Measurements from ENCODE around the gene VAT1.

VAT1 gene

DNA sequence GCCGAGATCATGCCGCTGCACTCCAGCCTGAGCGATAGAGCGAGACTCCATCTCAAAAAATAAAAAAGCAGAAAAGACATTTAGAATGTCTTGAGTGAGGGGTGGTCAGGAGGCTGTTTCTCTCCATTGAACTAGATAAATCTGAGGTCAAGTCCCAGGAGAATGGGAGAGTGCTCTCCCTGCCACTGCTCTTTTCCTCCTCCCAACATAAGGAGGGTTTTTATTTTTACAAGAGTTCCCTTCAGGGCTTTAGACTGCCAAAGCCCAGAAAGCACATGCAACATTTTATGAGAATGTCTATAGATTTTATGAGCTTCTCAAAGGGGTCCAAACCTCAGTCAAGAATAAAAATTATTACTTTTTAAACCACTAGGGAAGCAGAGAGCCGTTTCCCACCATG lies 4.4 kb upstream of the VAT1 start:
- no peak for DNase-seq

DNA sequence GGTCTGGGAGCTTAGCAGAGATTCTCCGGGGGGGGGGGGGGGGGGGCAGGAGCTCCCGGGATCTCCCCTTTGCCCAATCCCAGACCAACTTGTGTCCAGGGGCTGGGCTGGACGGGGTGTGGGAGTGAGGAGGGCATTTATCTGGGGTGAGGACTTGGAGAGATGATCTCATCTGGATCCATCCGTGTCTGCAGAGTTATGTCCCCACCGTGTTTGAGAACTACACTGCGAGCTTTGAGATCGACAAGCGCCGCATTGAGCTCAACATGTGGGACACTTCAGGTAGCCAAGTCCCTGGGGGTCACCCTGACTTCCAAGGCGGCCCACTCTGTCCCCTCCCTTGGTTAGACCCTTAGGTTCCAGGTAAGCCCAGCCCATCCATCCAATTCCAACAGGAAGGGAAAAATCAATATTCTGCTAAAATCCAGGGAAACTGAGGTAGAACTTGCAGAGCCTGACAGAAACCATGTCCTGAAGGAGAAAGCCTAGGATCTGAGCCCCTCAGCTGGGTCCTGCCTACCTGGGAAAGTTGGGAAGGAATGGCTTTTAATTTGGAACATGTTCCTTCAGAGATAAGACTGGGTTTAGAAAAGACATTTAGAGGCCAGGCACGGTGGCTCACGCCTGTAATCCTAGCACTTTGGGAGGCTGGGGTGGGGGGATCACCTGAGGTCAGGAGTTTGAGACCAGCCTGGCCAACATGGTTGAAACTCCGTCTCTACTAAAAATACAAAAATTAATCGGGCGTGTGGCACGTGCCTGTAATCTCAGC lies 3.8 kb upstream of the VAT1 start:
- DNase-seq: peak; percentile 45

DNA sequence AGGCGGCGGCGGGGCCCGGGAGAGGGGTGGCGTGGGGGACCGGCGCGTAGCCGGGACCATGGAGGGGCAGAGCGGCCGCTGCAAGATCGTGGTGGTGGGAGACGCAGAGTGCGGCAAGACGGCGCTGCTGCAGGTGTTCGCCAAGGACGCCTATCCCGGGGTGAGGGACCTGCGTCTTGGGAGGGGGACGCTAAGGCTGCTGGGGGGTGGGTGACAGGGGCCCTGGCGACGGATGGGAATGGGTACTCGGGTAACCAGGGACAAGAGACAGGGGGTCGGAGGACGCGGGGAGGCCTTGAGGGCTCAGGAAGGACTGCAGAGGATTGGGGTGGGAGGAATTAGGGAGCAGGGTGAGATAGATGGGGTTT lies 3.1 kb upstream of the VAT1 start:
- no peak for DNase-seq

DNA sequence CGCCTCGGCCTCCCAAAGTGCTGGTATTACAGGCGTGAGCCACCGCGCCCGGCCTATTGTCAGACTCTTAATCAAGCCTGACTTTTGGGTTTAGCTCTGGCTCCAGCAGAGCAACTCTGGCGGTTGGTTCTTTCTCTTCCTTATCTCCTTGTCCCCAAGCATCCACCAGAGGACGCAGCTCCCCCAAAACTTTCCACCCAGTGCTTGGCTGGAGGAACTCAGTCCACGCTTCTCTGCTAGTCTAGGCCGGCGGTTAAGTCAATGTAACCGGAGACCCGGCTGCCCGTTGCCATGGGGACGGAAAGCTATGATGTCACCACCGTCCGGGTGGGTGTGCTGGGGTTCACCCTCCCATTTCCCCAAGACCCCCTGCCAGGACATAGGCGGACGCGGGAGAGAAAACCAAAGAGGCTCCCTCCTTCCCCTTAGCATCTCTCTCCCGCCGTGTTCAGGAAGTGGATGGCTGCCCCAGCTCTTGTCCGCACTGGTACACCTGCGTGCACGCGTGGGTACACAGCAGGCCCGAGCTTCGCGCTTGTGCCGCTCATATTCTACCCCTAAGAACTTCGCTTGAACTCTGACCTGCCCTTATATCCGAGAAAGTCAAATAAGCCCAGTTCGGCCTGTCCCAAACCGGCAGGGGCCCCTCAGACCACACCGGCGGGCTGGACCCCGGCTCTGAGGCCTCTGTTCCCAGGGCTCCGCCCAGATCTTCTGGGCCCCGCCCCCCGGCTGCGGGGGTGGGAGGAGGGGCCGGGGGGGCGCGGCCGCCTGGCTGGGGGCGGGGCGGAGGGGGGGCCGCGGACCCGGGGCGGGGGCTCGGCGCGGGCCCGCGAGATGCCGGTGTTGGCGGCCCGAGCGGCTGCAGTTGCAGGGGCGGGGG lies 2.5 kb upstream of the VAT1 start, which contains the start of gene RND2:
Gene RND2, plus strand, starts transcription at position 825 of the 883 bp plus-strand sequence. CDS start 117 bp downstream, outside the sequence.
- DNase-seq: peak; percentile 99

DNA sequence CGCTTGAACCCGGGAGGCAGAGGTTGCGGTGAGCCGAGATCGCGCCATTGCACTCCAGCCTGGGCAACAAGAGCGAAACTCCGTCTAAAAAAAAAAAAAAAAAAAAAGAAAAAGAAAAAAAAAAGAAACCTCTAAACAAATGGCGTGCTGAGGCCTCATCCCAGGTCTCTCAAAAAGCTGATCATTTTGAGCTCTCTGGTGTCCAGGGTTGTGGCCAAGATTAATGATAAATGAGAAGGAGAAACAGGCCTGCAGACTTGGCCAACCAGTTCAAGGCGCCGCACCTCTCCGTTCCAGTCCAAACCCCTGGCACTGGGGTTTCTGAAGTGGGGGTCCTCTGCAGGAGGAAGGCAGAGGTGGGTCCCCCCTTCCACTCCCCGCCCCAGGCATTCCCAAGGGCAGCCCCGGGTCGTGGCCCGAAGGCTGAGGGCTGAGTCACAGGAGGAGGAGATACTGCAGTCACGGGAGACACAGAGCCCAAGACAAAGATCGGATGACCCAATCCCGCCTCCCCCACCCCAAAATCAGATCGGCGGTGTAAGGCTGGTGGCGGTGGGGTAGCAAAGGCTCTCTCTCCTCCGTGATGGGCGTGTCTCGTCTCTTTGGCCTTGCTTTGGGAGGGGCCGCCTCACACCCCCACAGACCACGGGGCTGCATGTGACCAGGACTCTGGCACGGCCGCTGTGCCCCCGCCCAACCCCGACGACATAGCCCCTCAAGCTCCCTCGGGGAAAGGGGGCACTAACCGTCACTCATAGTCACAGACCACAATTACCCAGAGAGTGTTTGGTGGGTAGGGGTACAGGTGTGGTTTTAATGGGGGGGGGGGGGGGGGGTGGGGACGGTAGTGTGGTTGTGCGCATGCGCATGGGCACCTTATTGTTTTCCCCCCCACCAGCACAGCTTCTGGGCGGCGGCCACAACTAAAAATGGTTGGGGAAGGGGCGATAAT lies 1.1 kb downstream of the VAT1 start:
- DNase-seq: peak; percentile 71

DNA sequence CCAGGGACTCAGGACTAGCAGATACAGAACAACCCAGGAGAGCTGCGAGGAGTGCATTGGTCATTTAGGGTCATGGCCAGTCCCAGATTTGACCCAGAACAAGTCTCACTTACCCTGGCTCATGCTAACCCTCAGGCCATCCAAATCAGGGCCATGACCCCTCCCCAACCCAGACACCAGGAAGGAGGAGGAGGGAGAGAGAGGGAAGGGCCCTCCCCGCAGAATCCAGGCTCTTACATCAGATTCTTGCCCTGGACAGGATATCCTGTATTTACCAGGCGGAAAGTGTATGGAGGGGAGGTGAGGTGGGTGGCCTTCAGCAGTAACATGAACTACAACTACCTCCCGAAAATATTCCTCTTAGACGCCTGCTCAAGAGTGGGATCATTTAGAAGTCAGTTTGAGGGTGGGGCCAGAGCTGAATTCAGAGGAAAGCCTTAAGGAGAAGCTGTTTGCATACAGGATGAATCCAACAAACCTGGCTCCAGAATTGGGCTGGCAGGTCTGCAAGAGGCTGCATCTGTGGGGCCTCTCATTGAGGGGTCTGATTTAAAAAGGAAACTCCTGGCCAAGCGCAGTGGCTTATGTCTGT lies 2.1 kb downstream of the VAT1 start:
- no peak for DNase-seq

DNA sequence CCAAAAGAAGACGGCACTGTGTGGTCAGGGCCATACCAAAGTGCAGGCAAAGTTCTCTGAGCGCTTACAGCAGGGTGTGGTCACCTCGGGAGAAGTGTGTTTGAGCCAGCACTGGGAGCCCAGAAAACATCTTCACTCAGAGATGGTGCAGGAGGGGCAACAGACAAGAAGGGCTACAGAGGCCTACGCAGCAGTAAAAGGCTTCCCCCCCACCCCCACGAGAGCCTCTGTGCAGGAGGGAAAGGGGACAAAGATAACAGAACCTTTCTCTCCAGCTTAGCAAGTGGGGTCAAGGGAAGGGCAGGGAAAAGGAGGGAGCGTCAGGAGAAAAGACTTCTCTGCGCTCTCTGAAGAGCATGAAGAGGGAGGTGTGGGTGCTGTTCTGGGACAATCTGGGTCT lies 2.8 kb downstream of the VAT1 start:
- no peak for DNase-seq

DNA sequence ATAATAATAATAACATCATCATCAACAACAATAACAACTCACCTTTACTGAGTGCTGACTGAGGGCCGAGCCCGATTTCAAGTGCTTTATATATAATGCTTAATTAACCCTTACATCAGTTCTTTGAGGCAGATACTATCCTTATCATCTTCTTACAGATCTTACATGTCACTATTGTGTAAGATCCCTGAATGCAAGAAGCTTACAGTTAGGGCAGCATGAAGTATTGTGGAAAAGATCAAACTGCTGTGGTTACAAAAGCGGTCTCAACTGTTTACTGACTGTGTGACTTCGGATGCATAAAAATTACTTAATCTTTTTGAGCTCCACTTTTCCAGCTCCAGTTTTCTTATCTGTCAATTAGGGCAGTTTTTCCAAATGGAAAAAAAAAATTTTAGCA lies 3.3 kb downstream of the VAT1 start:
- DNase-seq: no peak

DNA sequence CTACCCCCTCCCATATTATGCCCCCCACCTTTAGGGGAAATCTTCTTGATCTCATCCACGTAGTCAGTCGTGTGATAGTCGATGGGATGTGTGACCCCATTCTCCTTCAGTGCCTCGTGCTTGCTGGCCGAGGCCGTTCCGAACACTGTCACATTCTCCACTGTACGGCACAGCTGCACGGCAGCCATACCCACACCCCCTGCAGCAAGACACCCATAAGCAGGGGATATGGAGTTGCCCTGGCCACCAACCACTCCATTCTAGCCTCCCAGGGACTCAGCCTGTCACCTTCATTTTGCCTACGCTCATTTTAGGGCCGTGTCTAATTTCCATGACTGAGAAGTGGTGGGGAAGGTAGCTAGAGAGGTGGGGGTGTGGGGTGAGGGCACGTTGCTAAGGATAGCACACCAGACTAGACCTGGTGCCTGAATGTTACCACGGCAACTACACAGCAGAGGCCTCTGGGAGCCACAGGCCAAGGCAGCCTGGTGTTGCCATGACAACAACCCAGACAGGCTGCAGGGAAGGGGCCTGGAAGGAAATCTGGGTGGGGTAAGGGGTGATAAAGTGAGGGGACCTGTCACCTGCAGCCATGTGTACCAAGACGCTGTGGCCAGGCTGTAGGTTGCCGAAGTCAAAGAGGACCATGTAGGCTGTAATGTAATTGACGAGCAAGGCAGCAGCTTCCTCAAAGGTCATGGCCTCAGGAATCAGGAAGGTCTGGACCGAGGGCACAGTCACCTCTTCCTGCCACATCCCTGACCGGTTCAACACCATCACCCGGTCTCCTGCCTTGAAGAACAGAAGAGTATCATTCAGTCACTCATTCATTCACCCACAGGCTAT lies 4.0 kb downstream of the VAT1 start:
- DNase-seq: peak; percentile 54

DNA sequence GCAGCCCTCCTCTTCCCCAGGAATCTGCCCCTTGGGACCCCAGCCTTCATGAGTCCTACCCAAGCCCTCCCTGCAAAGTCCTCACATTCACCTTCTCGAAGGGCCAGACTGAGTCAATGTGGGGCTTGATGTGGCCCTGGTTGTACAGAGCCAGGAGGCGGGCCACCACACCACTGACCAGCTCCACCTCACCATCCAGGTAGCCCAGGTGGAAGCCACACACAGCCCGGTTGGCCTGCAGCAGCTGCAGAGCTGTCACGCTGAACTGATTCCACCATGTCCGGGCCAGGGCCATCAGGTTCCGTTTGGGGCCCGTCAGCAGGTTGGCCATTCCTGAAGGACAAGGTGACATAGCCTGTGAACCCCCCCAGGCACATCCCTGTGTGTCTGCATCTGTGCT lies 6.0 kb downstream of the VAT1 start:
- no peak for DNase-seq

DNA sequence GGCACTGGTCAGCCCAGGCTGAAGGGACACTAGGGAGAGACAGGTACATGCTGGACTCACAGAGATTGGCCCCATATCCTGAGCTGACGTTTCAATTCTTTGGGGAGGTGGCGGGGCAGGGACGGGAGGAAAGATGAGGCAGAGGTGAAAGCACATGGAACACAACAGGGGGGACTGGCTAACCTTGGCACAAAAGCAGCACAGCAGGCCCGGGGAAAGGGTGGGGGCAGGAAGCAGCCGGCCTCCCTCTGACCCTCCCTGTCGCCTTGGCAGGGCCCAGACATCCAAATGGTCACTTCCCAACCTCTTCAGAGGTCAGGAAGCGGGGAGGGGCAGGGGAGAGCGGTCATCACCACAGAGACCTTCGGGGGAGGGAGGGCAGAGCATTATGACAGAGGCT lies 6.6 kb downstream of the VAT1 start:
- no peak for DNase-seq

DNA sequence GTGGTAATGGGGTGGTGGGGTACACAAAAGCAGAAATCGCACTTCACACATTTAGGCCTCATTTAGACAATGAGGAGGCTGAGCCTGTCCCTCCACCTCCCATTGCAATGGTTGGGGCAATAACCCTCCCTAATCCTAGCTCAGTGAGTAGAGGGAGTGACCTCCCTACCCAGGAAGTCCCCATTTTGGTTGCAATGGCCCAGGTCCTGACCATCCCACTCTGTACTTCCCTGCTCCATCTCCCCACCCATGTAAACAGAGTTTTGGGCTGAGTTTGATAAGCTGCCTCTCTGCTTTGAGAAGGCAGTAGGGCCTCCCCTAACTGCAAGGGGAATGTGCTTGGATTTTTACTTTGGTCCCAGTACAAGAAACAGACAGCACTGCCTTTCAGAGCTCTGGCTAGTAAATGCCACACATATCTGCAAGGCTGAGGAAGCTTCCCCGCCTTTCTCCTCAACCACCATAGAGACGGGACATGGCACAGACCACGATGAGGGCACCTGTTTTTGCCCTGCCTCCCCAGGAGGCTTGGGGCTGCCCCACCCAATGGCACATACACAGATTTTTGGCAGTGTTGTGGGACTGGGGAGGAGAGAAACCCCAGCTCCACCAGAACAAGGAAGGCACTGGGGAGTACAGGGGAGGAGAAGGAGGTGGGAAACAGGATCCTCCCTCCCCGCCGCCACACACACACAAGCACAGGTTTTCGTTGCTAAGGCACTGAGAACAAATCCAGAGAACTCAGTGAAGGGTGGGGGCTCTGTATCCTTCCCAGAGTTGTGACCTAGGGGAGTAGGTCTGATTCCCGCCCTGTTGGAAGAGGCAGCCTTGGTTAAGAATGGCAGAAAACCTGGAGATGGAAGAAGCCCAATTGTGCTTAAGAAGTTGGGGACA lies 7.3 kb downstream of the VAT1 start:
- DNase-seq: no peak

DNA sequence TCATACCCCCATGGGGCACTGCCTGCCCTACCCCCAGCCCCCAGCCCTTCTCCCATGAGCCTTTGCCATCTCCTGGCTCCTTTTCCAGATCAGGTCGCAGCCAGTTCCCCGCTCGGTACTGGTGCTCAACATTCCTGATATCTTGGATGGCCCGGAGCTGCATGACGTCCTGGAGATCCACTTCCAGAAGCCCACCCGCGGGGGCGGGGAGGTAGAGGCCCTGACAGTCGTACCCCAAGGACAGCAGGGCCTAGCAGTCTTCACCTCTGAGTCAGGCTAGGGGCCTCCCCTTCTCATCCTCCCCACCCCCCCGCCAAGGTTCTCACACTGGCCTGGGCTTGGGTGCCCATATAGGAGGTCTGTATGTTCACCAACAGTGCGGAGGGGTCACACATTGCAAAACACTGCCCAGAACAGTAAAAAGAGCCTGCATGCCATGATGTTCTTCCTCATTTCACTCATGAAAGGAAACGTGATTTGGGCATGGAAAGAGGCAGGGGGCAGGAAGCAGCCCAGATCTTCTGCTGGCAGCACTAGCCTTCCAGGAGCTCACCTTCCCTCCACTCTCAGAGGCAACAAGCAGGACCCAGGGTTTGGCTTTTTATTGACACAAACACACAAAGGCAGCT lies 8.1 kb downstream of the VAT1 start:
- DNase-seq: no peak

DNA sequence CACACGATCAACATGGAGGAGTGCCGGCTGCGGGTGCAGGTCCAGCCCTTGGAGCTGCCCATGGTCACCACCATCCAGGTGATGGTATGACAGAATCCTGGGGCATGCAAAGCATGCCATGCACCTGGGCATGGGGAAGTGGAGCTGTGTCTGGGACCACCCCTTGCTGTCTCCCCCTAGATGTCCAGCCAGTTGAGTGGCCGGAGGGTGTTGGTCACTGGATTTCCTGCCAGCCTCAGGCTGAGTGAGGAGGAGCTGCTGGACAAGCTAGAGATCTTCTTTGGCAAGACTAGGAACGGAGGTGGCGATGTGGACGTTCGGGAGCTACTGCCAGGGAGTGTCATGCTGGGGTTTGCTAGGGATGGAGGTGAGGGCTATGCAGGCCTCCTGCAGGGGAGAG lies 8.9 kb downstream of the VAT1 start:
- DNase-seq: no peak

DNA sequence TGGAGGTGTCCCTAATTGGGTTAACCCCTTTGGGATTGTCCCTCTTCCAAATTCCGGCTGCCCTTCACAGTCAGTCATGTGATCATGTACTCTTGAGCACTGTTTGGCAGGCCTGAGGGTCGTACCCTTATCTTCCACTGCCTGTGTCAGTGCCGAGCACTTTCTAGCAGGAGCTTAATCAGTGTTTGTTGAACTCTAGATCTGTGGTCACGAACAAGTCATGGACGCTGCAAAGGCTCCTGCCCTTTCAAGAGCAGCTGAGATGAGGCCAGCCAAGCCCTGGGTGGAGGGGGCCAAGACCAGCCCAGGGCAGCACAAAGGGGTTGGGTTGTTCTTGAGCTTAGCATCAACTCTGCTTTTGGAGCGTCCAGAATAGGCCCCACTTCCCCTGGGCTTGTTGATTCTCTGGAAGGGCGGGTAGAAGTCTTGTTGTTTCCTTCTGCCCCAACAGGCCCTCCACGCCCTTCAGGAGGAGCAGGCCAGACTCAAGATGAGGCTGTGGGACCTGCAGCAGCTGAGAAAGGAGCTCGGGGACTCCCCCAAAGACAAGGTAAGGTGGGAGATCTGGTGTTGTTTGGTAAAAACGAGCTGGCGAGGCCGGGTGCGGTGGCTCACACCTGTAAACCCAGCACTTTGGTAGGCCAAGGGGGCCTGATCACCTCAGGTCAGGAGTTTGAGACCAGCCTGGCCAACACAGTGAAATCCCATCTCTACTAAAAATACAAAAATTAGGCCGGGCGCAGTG lies 10.3 kb downstream of the VAT1 start:
- no peak for DNase-seq

DNA sequence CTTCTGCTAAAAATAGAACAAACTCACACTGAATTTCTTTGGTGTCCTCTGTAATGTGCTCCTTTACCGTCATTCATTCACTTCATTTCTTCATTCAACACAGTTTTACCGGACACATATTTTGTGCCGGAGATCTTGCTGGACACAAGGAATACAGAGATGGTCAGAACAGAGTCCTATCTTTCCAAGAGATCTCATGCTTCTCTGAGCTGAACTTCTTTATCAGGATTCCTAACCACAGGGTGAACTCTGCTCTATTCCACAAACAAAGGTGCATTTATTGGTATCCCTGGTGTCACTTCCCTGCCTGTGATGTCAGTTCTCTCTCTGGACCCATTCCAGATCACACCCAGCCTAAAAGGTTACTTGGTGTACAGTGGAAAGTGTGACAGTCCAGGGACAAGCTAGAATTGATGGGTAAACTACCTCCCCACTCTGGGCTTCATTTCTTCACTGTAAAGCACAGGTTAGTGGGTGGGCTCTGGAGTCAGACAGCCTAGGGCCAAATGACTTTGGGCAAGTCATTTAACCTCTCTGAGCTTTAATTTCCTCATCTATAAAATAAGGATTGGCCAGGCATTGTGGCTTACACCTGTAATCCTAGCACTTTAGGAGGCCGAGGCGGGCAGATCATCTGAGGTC lies 11.4 kb downstream of the VAT1 start:
- DNase-seq: no peak

DNA sequence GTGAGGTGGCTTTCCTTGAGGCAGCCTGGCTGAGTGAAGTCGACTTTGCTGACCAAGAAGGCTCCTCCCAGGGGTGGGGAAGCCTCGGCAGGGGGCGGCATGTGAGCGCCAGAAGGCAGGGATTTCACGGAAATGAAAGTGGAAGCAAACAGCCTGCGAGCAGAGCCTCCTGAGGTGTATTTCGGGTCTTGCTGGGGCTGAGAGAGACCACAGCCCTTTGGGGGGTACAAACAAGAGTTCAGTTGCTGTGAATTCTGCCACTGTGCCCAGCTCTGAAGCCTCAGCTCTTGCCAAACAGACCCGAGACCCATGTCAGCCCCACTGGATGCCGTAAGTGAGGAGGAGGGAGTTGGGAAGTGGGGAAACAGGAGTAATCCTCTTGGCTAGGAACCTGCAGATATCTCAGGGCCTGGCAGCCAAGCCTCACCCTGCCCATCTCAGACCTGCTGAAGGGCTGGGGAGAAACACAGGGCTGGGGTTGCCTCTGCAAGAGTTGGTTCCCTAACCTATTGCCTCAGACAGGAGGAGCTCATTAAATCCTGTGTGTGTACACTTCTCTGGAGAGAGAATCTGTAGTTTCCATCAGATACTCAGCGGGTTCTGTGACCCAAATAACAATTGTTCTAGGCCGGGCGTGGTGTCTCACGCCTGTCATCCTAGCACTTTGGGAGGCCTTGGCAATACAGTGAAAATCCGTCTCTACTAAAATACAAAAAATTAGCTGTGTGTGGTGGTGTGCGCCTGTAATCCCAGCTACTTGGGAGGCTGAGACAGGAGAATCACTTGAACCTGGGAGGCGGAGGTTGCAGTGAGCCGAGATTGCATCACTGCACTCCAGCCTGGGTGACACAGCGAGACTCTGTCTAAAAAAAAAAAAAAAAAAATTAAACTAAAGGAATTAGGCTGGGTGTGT lies 15.3 kb downstream of the VAT1 start, which contains the start of gene IFI35:
Gene IFI35, plus strand, starts transcription at position 146 of the 913 bp plus-strand sequence. Its CDS starts 164 bp downstream, at position 310.
- DNase-seq: peak; percentile 79
